PC-9 (cell line): ENCODE results near the gene OSTC. TPM values are rescaled to one million over a fixed set of nuclear protein-coding genes. Genes with fewer than 3 reads are reported as not detected.

Source experiments
- BruUV-seq: library from RNA; stranded (reverse); fragments of 400-500 nt; replicated peaks from 2 replicates; lab custom pipeline; 2021; lab: Mats Ljungman, UMichigan
- CTCF ChIA-PET: fragments of 300-600 bp; sonication (Branson Sonifier 250); formaldehyde crosslinking; loops from one replicate; lab custom pipeline; 2022; ENCODE audit warnings: antibody characterized with exemption; lab: Charles Lee
- POLR2A ChIA-PET: fragments of 300-600 bp; sonication (Branson Sonifier 250); formaldehyde crosslinking; loops from one replicate; lab custom pipeline; 2022; ENCODE audit warnings: antibody characterized with exemption; ENCODE audit not compliant: unreplicated experiment; lab: Charles Lee
- DNase-seq, 2 experiments: peaks; one replicate each; pipeline versions ENCODE4 v3.0.0 to v3.0.0-alpha.2; 2015 to 2022; ENCODE audit warnings: mixed read lengths in 1 of 2
- H2AFZ ChIP-seq: fragments of 200-600 bp; sonication (generic); 2 replicates; pipeline ENCODE4 v1.8.1; 2017; ENCODE audit warnings: antibody characterized with exemption
- H3F3A ChIP-seq: fragments of 200-600 bp; sonication (generic); 2 replicates; pipeline ENCODE4 v1.8.1; 2017; ENCODE audit warnings: antibody characterized with exemption, mild to moderate bottlenecking, low read depth; ENCODE audit not compliant: insufficient read depth
- H3K27ac ChIP-seq: fragments of 200-600 bp; sonication (generic); 2 replicates; pipeline ENCODE4 v1.6.1; 2016; ENCODE audit warnings: mixed run types
- H3K27me3 ChIP-seq: fragments of 200-600 bp; sonication (generic); 2 replicates; pipeline ENCODE4 v1.6.1; 2016; ENCODE audit warnings: low read depth, mixed run types; ENCODE audit not compliant: insufficient read depth
- H3K36me3 ChIP-seq: fragments of 200-600 bp; sonication (generic); 2 replicates; pipeline ENCODE4 v1.6.1; 2016; ENCODE audit warnings: low read depth, mixed run types
- H3K4me1 ChIP-seq: fragments of 200-600 bp; sonication (generic); replicated peaks from 2 replicates; pipeline ENCODE4 v1.6.1; 2016; ENCODE audit warnings: mixed run types; ENCODE audit not compliant: insufficient read depth
- H3K4me2 ChIP-seq: fragments of 200-600 bp; sonication (generic); 2 replicates; pipeline ENCODE4 v1.6.1; 2017; ENCODE audit warnings: mixed run types
- H3K4me3 ChIP-seq: fragments of 200-600 bp; sonication (generic); 2 replicates; pipeline ENCODE4 v1.6.1; 2016; ENCODE audit warnings: mixed run types
- H3K79me2 ChIP-seq: fragments of 200-600 bp; sonication (generic); 2 replicates; pipeline ENCODE4 v1.6.1; 2017; ENCODE audit warnings: low read depth, mixed run types
- H3K9me2 ChIP-seq: fragments of 200-600 bp; sonication (generic); 2 replicates; pipeline ENCODE4 v1.8.1; 2017; ENCODE audit warnings: mild to moderate bottlenecking; ENCODE audit not compliant: insufficient read depth
- H3K9me3 ChIP-seq: fragments of 200-600 bp; sonication (generic); 2 replicates; pipeline ENCODE4 v1.8.1; 2016; ENCODE audit warnings: low read depth; ENCODE audit not compliant: insufficient read depth
- H4K20me1 ChIP-seq: fragments of 200-600 bp; sonication (generic); 2 replicates; pipeline ENCODE4 v1.8.1; 2017; ENCODE audit not compliant: insufficient read depth
- CTCF ChIP-seq: fragments of 200-600 bp; sonication (generic); conservative IDR thresholded peaks from 2 replicates; pipeline ENCODE4 v1.6.1; 2017; ENCODE audit warnings: mixed run types, antibody characterized with exemption, mild to moderate bottlenecking, moderate library complexity
- EZH2 ChIP-seq: fragments of 200-600 bp; sonication (generic); IDR thresholded peaks from 2 replicates; pipeline ENCODE4 v1.8.0; 2017; ENCODE audit warnings: antibody characterized with exemption, low read depth
- intact Hi-C: fragments of 100-400 bp; cut with micrococcal nuclease; formaldehyde crosslinking; loops from one replicate; pipeline ENCODE4 v1.10.0; 2022; ENCODE audit not compliant: unreplicated experiment
- total RNA-seq: library from RNA; stranded (reverse); gene quantifications from 2 replicates; pipeline ENCODE4 v1.2.3, GENCODE V29; 2021

OSTC gene
- total RNA-seq, 1 experiment from 2014 or later = 61.7 TPM

- ChIA-PET CTCF (no interaction called here), POLR2A (no interaction called here)
- no peak for DNase-seq
- no peak for TF ChIP-seq EZH2
- TF ChIP-seq CTCF = no peak
- Histone ChIP-seq H3K9me3 (no peaks in the 10 kb centered on the region), H3K9me2 (no peaks in the 10 kb centered on the region), H3K4me2 (no peak overlapping the region), H3K27ac (no peak overlapping the region), H3K36me3 (no peaks in the 10 kb centered on the region), H3K27me3 (no peaks in the 10 kb centered on the region), H3K4me3 (no peak overlapping the region), H3F3A (no peaks in the 10 kb centered on the region), H3K4me1 (no peaks in the 10 kb centered on the region), H4K20me1 (no peaks in the 10 kb centered on the region), H2AFZ (no peak overlapping the region), H3K79me2 (no peaks in the 10 kb centered on the region)
- intact Hi-C loops = no loop called here
- no TSS peak for BruUV-seq
These were observed 44.7 kb downstream of the OSTC start for GRCh38 chr4:108695062-108695461.

DNA sequence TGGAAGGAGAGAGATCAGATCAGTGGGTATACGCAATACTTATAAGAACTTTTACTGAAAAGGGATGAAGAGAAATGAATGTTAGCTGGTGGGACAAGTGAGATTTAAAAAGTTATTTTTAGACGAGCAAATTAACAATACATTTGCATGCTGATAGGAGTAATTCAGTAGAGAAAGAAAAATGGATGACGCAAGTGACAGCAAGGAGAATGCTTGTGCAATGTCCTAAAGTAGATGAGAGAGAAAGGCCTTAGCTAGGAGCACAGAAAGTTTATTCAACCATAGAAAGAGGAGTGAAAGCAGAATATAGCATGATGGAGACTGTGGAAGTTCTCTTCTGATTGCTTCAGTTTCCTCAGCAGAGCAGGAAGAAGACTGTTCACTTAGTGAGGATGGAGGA is 45.8 kb downstream of the OSTC start:
- no peak for DNase-seq
- Histone ChIP-seq H3K79me2 (no peaks in the 10 kb centered on the region), H3K27me3 (no peaks in the 10 kb centered on the region), H3K36me3 (no peaks in the 10 kb centered on the region), H3K9me2 (no peaks in the 10 kb centered on the region), H4K20me1 (no peaks in the 10 kb centered on the region), H3F3A (no peaks in the 10 kb centered on the region), H3K27ac (no peak overlapping the region), H3K4me1 (no peaks in the 10 kb centered on the region), H3K9me3 (no peaks in the 10 kb centered on the region), H3K4me3 (no peak overlapping the region), H3K4me2 (no peak overlapping the region), H2AFZ (no peak overlapping the region)
- POLR2A ChIA-PET = no interaction called here
- intact Hi-C loops = no loop called here
- no TSS peak for BruUV-seq
- CTCF ChIA-PET = no interaction called here
- TF ChIP-seq CTCF = no peak
- no peak for TF ChIP-seq EZH2

DNA sequence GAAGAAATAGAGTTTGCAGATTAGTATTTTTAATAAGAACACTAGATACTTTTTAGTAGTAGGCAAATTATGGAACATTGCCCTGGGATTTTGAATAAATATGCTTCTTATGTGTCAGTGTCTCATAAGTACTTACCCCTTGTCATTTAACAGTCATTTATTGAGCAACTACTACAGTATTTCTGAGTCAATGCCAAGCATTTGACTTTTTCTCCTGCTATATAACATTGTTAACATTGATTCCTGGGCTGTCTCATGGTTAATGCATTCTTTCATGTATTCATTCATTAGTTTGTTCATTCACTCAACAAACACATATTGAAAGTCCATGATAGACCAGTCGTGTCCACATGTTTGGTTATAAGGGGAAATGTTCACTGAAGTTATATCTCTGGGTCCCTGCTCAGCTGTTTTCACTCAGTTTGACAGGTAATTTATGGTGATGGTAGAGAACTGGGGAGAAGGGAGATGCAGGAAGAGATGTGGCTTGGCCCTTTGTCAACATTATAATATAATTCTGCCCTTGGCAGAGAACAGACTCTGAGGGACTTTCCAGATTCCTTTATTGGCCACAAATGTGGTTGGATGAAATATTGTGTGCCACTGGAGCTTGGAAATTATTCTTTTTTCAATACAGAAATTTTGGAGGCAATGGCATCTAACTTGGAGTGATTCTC is 49.8 kb downstream of the OSTC start:
- CTCF ChIA-PET = no interaction called here
- POLR2A ChIA-PET = no interaction called here
- H3K27ac ChIP-seq = no peak overlapping the region
- H3K4me3 ChIP-seq = no peak overlapping the region
- H3K79me2 ChIP-seq = no peaks in the 10 kb centered on the region
- TF ChIP-seq EZH2 = no peak
- no peak for TF ChIP-seq CTCF
- no peak overlapping the region for H3K4me2 ChIP-seq
- no peaks in the 10 kb centered on the region for H3K36me3 ChIP-seq
- DNase-seq = no peak
- H3K9me3 ChIP-seq = no peaks in the 10 kb centered on the region
- intact Hi-C loops = no loop called here
- H3K9me2 ChIP-seq = no peaks in the 10 kb centered on the region
- no peaks in the 10 kb centered on the region for H4K20me1 ChIP-seq
- H3K4me1 ChIP-seq = no peaks in the 10 kb centered on the region
- no peak overlapping the region for H2AFZ ChIP-seq
- H3K27me3 ChIP-seq = no peaks in the 10 kb centered on the region
- no TSS peak for BruUV-seq
- H3F3A ChIP-seq = no peaks in the 10 kb centered on the region
